Myocyte (in vitro differentiated cells): ENCODE data around the gene VKORC1. TPM values are rescaled to one million over a fixed set of nuclear protein-coding genes. Genes with fewer than 3 reads are reported as not detected.
"Not testable (repeated sequence)": the region's sequence is repeated elsewhere in the genome, so short reads cannot be mapped to it uniquely, and the experiment has no call there.

Source experiments
- DNase-seq: peaks from one replicate; pipeline ENCODE4 v3.0.0-alpha.2; 2012; ENCODE audit warnings: low read depth
- total RNA-seq: library from RNA; depleted of rRNA; stranded (reverse); fragments of >200 nt; gene quantifications from 2 replicates; pipeline ENCODE4 v1.2.3, GENCODE V29; 2014

The VKORC1 gene
- total RNA-seq, 1 donor from 2014 or later, result 143 TPM

GRCh38 chr16:31107465-31107867 lies 12.9 kb upstream of the VKORC1 start:
- no peak for DNase-seq

DNA sequence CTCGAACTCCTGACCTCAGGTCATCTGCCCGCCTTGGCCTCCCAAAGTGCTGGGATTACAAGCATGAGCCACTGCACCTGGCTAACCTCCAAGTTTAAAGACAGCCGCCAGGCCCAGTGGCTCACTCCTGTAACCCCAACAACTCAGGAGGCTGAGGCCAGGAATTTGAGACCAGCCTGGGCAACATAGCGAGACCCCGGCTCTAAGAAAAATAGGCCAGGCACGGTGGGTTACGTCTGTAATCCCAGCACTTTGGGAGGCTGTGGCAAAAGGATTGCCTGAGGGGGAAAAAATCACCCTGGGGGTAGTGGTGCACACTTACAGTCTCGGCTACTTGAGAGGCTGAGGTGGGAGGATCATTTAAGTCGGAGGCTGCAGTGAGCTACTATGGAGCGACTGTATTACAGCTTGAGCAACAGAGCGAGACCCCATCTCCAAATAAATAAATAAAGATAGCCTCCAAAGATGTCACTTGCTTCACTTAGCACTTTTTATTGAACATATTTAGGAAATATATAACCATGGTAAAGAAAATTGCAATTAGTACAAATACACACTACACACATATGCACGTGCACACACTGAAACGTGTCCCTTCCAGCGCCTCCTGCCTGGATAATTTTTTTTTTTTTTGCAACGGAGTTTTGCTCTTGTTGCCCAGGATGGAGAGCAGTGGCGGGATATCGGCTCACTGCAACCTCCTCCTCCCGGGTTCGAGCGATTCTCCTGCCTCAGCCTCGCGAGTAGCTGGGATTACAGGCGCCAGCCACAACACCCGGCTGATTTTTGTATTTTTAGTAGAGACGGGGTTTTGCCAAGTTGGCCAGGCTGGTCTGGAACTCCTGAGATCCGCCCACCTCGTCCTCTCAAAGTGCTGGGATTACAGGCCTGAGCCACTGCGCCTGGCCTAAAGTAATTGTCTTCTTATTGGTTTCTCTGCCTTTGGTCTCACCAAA lies 12.2 kb upstream of the VKORC1 start:
- no peak for DNase-seq

GRCh38 chr16:31105677-31106213 lies 11.1 kb upstream of the VKORC1 start:
- DNase-seq, result peak; percentile 81

DNA sequence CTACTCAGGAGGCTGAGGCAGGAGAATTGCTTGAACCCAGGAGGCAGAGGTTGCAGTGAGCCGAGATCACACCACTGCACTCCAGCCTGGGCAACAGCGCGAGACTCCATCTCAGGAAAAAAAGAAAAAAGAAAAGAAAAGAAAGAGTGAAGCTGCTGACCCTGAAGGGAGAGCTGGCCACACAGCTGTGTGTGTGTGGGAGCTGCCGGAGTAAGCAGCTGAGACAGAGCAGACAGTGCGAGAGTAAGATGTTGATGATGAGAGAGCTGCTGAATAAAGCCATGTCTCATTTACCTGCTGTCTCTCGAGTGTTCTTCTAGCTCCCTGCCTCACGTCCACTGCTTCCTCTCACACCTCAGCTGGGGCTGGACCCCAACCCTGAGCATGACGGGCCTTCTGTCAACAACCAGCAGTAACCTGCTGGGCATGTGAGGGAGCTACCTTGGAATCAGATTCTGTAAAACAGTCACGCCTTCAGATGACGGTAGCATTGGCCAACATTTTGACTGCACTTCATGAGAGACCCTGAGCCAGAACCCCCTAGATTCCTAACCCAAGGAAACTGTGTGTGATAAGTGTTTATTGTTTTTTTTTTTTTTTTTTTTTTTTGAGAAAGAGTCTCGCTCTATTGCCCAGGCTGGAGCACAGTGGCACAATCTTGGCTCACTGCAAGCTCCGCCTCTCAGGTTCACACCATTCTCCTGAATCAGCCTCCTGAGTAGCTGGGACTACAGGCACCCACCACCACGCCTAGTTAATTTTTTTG lies 6.5 kb upstream of the VKORC1 start:
- DNase-seq, result not testable (repeated sequence)

DNA sequence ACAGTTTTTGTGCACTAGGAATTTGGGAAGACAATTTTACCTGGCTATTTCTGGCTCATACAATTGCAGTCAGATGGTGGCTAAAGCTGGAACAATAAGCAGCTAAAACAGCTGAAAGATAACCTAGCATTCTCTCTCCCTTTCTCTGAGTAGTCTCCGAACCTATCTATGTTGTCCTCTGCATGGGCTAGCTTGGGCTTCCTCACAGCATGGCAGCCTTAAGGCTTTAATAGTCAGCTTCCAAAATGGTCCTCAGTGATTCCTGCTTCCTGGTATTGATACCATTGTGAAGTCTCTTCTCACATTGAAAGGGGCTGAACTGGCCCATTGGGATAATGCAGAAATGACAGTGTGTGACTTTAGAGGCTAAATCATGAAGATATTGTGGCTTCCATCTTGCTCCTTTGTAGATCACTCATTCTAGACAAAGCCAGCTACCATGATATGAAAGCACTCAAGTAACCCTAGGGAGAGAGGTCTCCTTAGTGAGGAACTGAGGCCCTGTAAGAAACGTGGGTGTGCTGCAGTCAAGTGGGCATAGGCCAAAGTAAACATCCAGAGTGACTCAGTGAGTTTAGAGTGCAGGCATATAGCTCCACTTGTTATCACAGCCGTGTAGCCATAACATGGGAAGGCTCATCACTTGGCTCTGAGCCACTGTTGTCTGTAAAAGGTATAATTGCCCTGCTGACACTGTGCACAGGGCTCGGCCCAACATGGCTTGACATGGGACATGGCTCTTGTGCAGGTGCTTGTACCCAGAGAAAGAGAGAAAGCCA lies 5.5 kb upstream of the VKORC1 start:
- DNase-seq, result no peak

DNA sequence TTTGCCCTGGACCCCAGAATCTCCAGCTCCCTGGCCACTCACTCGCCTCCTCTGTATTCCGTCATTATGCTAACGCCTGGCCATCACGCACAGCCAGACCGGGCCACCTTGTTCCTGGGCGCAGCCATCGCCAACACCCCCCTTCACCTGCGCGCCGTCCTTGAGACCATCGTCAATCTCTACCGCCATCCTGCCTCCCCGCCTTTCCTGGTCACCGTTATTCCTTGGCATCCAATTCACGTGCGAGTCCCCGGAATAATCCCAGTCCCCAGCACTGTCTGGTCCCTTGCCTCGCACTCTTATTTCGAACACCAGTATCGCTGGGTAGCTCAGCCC lies 541 bp downstream of the VKORC1 start:
- no peak for DNase-seq

DNA sequence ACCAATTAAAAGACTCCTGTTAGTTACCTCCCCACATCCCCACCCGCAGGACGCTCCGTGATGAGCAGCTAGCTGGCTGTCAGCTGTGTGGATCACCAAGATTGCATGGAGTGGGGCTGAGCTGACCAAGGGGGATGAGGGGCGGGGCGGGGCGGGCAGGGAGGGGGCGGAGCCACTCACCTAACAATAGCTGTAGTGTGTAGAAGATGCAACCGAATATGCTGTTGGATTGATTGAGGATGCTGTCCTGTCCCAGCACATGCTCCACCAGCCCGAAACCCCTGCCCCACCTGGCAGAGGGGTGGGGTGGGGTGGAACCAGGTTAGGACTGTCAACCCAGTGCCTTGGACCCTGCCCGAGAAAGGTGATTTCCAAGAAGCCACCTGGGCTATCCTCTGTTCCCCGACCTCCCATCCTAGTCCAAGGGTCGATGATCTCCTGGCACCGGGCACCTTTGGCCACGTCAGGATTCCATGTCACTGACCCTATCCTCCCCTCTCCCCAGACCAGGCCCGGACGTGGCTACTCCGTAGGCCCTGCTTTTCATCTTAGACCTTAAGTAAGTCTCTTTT lies 1.4 kb downstream of the VKORC1 start:
- DNase-seq, result peak; percentile 76

GRCh38 chr16:31092330-31092729 lies 2.3 kb downstream of the VKORC1 start:
- DNase-seq, result no peak

GRCh38 chr16:31090540-31090939 lies 4.1 kb downstream of the VKORC1 start:
- no peak for DNase-seq

DNA sequence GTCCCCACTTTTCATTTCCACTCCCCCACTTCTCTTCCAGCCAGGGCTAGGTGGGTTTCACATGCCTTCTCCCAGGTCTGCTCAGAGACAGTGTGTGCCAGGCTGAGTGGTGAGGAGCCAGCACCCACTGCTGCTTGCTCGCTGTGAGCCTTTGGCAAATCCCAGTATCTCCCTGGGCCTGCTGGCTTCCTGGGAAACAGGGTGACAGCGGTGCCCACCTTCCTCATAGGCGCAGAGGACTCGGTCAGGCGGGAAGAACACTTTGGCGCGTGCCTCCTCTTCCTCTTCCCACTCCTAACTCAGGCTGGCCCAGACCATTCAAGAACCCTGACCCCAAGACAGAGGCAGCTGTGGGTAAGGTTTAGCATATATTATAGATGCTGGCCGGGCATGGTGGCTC lies 5.4 kb downstream of the VKORC1 start:
- no peak for DNase-seq

- no peak for DNase-seq
Measured at GRCh38 chr16:31088459-31089183, 6.0 kb downstream of the VKORC1 start, which contains the start of gene PRSS53. Gene PRSS53, minus strand, starts transcription at chr16:31088943. Its CDS starts 134 bp downstream, at chr16:31088809.

- no peak for DNase-seq
Measured at GRCh38 chr16:31087971-31088370, 6.6 kb downstream of the VKORC1 start.

DNA sequence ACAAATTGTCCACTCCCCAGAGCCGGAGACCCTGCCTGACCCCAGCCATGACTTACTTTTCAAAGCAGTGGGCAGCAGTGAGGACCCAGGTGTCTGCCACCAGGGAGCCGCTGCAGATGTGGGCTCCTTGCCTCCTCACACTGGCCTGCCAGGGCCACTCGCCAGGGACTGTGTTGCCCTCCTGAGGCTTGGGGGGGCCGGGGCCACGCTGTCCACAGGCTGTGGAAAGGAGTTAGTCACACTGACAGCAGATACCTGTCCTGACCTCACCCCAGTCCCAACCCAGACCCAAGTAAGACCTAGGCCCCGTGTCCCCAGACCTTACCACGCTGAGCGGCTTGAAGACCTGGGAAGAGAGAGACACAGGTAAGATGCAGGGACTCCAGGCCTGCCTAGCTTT lies 7.1 kb downstream of the VKORC1 start:
- DNase-seq, result no peak

DNA sequence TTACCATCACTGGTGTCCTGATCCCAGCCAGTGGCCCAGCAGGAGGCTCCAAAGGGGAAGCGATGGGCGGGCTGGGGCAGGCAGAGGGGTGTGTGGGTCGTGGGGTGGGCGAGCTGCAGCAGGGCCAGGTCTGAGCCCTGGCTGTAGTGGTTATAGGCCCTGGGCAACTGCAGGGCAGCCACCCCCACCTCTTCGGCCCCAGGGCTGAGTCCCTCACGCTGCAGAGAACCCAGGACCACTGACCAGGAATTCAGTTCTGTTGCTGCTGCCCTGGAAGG lies 8.0 kb downstream of the VKORC1 start:
- DNase-seq, result no peak

DNA sequence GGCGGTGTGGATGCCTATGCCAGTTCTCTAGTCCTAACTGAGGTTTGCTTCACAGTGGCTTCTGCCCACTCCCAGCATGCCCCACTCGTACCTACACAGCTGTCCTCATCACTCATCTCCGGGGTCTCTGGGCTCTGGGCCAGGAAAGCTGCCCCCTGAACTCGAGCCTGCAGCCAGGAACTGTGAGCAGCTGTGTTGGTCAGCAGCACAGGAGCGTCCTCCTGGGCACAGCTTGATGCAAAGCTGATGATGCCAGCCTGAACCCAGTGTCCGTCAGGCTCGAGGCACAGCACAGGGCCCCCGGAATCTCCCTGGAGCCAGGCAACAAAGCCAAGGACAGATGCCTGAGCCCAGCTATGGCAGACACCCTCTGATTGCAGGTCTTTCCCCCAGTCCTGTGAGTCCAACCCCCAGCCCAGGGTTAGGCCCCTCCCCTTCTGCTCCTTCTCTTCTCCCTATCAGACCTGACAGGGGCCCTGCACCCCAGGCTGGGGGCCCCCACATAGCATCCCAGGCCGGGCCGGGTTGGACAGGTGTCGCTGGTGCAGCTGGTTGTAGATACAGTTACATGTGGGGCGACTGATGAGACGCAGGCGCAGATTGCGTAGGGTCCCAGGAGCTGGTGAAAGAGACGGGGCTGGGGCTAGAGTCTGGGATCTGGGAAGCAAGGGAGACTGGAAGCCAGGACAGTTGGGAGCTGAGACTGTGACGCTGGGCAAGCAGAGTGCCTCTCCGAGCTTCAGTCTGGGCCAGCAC lies 8.5 kb downstream of the VKORC1 start:
- peak; percentile 90 for DNase-seq

DNA sequence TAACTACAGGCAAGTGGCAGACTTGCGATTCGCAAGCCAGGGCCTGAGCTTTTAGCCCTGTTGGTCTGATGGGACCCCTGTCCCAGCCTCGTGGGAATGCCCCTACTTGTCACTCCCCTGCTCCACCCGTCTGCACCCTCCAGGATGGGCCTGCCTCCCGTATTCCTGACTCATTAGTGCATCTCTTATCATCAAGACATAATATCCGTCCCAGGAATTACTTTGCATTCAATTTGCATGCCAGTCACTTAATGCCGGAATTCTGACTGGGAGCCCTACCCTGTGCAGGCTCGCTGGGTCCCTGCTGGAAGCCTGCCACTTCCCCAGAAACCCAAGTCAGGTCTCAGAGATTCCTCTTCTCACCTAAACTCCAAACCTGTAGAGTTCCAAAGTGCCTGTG lies 9.2 kb downstream of the VKORC1 start:
- peak; percentile 39 for DNase-seq

- peak; percentile 87 for DNase-seq
Measured at GRCh38 chr16:31084584-31085302, 9.9 kb downstream of the VKORC1 start.

GRCh38 chr16:31083981-31084380 lies 10.6 kb downstream of the VKORC1 start:
- DNase-seq, result no peak

- no peak for DNase-seq
Measured at GRCh38 chr16:31083556-31083955, 11.0 kb downstream of the VKORC1 start.
